GM21737 (cell line): Measurements from ENCODE around the gene ASPSCR1.
"Not testable (repeated sequence)": the region's sequence is repeated elsewhere in the genome, so short reads cannot be mapped to it uniquely, and the experiment has no call there.

Experiments
- ATAC-seq: cut with Tn5 transposase; IDR thresholded peaks from one replicate; pipeline ENCODE4 v1.9.1; 2021; ENCODE audit warnings: mild to moderate bottlenecking, moderate library complexity; ENCODE audit not compliant: unreplicated experiment

The ASPSCR1 gene

GRCh38 chr17:81978524-81979298 is 1.3 kb downstream of the ASPSCR1 start:
- no peak for ATAC-seq

DNA sequence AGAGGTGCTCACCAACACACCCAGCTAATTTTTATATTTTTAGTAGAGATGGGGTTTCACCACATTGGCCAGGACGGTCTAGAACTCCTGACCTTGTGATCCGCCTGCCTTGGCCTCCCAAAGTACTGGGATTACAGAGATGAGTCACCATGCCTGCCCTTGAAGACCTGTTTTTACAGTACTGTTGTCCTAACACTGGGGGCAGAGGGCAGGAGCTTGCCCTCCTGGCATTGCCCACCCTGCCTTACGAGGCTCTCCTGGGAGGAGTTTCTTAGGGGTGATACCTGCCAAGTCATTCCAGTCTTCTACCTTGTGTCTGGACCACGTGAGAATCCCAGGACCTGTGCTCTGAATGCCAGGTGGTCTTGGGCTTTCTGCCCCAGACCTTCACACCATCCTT is 2.7 kb downstream of the ASPSCR1 start:
- no peak for ATAC-seq

- ATAC-seq, result no peak
Measured at GRCh38 chr17:81980707-81981343, 3.4 kb downstream of the ASPSCR1 start.

GRCh38 chr17:81981511-81981910 is 4.1 kb downstream of the ASPSCR1 start:
- ATAC-seq, result not testable (repeated sequence)

- no peak for ATAC-seq
Measured at GRCh38 chr17:81983011-81983638, 5.7 kb downstream of the ASPSCR1 start.

- no peak for ATAC-seq
Measured at GRCh38 chr17:81983639-81984373, 6.4 kb downstream of the ASPSCR1 start.

- ATAC-seq, result no peak
Measured at GRCh38 chr17:81984773-81985410, 7.5 kb downstream of the ASPSCR1 start.

GRCh38 chr17:81986606-81987005 is 9.2 kb downstream of the ASPSCR1 start:
- ATAC-seq, result no peak

DNA sequence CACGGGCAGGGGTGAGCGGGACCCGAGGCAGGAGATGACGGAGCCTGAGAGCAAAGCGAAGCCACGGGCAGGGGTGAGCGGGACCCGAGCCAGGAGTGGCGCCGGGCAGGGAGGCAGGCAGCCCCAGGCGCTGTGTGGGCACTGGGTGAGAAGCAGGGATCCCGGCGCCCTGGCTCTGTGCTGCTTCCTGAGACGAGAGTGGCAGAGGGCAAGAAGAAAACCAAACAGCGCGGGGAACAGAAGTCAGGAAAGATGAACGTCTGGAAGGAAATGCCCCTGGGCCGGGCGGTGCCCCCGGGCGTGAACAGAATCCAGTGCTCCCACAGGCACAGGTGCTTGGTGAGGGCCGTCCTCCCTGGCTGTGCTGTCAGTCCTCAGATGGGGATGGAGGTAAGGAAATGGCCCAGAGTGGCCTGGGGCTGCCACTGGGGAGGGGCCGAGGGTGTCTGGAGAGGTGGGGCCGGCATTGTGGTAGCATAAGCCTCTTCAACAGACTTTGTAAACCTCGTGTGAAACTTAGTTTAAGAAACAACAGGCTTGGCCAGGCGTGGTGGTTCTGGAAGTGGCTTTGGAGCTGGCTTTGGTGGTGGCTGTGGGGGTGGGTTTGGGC is 9.8 kb downstream of the ASPSCR1 start:
- ATAC-seq, result no peak

- ATAC-seq, result no peak
Measured at GRCh38 chr17:81990836-81991683, 13.6 kb downstream of the ASPSCR1 start.

- no peak for ATAC-seq
Measured at GRCh38 chr17:81991684-81992305, 14.4 kb downstream of the ASPSCR1 start.

DNA sequence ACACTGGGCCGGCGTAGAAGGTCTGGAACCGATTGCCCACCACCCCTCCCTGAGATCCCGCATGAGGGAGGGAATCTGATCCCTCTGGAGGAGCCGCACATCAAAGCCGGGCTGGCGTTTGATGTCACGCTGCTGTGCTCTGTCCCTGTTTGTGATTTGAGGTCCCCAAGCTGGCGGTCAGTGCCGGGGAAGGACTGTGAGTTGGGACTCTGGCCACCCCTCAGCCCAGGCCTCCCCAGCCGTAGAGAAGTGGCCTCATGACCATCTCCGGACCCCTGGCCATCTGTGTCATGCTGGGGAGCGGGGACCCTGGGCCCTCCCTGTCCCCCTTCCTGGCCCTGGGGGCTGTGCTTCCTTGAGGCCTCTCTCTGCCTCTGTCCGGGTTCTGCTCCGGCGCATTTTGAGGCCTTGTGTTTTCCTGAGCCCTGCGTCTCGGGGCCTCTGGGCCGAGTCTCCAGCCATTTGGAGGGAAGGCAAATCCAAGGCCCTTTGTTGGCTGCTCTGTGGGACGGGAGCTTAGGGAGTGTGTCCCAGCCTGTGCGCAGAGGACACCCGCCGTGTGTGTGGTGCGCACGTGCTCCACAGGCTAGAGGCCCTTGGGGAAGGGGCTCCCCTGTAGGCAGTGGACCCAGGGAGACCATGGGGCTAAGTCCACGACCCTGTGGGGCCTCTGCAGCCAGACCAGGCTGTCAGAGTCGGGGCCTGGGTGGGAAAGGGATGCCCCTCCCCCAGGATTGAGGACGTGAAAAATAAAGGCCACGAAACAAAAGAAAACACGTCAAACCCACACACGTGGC is 15.1 kb downstream of the ASPSCR1 start:
- ATAC-seq, result no peak

GRCh38 chr17:81993729-81994592 is 16.5 kb downstream of the ASPSCR1 start:
- ATAC-seq, result no peak

- ATAC-seq, result no peak
Measured at GRCh38 chr17:81994593-81995462, 17.4 kb downstream of the ASPSCR1 start.

DNA sequence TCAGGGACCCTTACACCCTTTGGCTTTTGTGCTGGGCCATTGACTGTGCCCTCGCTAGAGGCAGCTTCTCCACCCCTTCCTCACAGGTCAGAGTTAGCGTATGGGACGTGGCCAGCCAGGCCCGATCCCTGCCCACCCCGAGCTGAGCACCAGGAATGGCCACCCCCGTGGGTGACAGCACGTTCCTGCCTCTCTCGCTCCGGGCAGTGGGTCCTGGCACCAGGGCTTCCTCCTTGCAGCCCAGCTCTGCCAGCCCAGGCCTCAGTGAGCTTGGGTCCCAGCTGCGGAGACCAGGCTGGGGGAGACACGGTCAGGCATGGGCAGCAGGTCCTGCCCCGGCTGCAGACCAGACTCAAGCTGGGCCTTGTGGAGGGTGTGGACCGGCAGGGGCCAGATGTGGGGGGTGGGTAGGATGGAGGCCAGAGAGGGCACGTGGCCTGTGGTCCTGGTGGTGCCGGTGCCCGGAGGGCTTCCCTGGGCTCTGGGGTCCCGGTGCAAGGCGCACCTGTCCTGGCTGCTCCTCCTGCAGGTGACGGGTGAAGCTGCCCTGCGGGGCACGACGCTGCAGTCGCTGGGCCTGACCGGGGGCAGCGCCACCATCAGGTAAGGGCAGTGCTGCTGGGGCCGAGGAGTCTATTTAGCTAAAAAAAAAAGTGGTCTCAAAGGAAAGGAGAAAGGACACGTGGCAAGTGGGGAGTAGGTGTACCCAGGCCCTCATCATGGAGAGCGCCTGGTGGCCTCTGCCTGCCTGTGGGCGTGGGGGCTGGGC is 18.2 kb downstream of the ASPSCR1 start:
- no peak for ATAC-seq
